Nucleus accumbens (tissue), 56 donors: ENCODE measurements around the gene CLK4.
A peak's percentile ranks its signal among the peaks of the same experiment; 100 is the strongest.

ENCODE experiments used
- DNase-seq, 56 donors: peaks; one replicate each; lab custom pipeline; 2025; lab: John Stamatoyannopoulos, UW

CLK4 gene

GRCh38 chr5:178640331-178641045 is 13.6 kb upstream of the CLK4 start:
- DNase-seq, result no peak

GRCh38 chr5:178637356-178638074 is 10.7 kb upstream of the CLK4 start:
- DNase-seq, result no peak

- no peak for DNase-seq
These were observed 5.4 kb upstream of the CLK4 start for GRCh38 chr5:178632285-178632684.

GRCh38 chr5:178630951-178631350 is 4.1 kb upstream of the CLK4 start:
- DNase-seq, result no peak

- DNase-seq, result no peak
These were observed 3.7 kb upstream of the CLK4 start for GRCh38 chr5:178630475-178630930.

GRCh38 chr5:178627259-178627598 is 379 bp upstream of the CLK4 start:
- peak in 1 of 56 donors; percentile 54 for DNase-seq

GRCh38 chr5:178625679-178626483 is 969 bp downstream of the CLK4 start:
- peak in 2 of 56 donors; percentile 10 to 58 for DNase-seq

GRCh38 chr5:178624631-178625546 is 2.0 kb downstream of the CLK4 start:
- DNase-seq, result peak in 1 of 56 donors; percentile 4

- DNase-seq, result no peak
These were observed 4.1 kb downstream of the CLK4 start for GRCh38 chr5:178622679-178623247.

- no peak for DNase-seq
These were observed 7.5 kb downstream of the CLK4 start for GRCh38 chr5:178619390-178619789.

GRCh38 chr5:178612299-178612698 is 14.6 kb downstream of the CLK4 start:
- no peak for DNase-seq

- no peak for DNase-seq
These were observed 20.6 kb downstream of the CLK4 start for GRCh38 chr5:178606269-178606668.

GRCh38 chr5:178605788-178606187 is 21.1 kb downstream of the CLK4 start:
- no peak for DNase-seq

- no peak for DNase-seq
These were observed 24.1 kb downstream of the CLK4 start for GRCh38 chr5:178602752-178603151.

GRCh38 chr5:178595750-178596149 is 31.1 kb downstream of the CLK4 start:
- no peak for DNase-seq

GRCh38 chr5:178595150-178595549 is 31.7 kb downstream of the CLK4 start:
- no peak for DNase-seq

GRCh38 chr5:178590924-178591423 is 35.9 kb downstream of the CLK4 start:
- DNase-seq, result no peak

GRCh38 chr5:178590141-178590923 is 36.5 kb downstream of the CLK4 start, which contains the start of gene COL23A1:
COL23A1 (minus strand) TSS chr5:178590393.
- peak in 15 of 56 donors; percentile 4 to 65 (median 22) for DNase-seq
